Head of caudate nucleus (tissue), 42 donors: ENCODE results near the gene SPTBN1.
"Not testable (repeated sequence)": the region's sequence is repeated elsewhere in the genome, so short reads cannot be mapped to it uniquely, and the experiment has no call there.

Source experiments
- DNase-seq, 42 donors: peaks; one replicate each; pipeline versions ENCODE4 v3.0.0 to v3.0.0-alpha.2; 2020 to 2021; ENCODE audit warnings: mixed read lengths in 7 of 42
- intact Hi-C: fragments of 100-400 bp; cut with DNase I; formaldehyde crosslinking; loops from one replicate; pipeline ENCODE4 v1.15.0; 2022

Gene SPTBN1

DNA sequence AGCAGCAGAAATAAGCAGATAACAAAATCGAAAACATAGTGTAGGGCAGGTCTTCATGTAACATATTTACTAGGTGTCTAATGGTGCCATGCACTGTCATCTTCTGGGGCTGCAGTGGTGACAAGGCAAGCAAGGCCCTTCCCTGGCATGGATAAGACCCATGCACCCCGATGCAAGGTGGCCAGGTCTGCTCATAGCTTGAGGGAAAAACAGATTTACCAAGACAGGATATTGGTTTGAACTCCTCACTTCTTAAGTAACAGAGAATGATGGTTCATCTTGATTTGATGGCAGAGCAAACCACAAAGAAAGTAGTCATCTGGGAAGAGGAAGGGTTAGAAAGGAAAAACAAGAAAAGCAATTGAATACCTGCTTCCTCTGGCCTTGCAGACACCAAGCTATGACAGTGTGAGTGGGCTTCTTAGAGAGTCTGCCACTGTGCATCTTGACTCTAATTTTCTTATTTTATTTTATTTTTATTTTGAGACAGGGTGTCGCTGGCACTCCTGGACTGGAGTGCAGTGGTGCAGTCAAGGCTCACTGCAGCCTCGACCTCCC lies 231.5 kb downstream of the SPTBN1 start:
- intact Hi-C loops = no loop called here
- DNase-seq = no peak

GRCh38 chr2:54691445-54692135 lies 235.5 kb downstream of the SPTBN1 start:
- no peak for DNase-seq
- intact Hi-C loops = no loop called here

- intact Hi-C loops = no loop called here
Observed at GRCh38 chr2:54692556-54692955, 236.4 kb downstream of the SPTBN1 start.

DNA sequence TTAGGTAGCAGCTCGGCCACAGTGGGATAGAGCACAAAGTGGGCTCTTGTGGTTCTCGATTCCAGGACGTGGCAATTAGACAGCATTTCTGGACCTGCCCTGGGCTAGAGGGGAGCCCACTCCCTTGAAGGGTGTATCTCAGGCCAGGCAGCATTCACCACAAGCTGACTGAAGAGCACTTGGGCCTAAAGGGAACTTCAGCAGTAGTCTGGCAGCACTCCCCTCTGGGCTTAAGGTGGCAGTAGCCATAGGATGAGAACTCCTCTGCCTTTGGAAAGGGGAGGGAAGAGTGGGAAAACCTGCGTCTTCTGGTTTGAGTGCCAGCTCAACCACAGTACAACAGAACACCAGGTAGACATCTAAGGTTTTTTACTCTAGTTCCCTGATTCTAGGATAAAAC lies 239.3 kb downstream of the SPTBN1 start:
- intact Hi-C loops = no loop called here
- DNase-seq = no peak

More at GRCh38 chr2:54692556-54692955, 236.4 kb downstream of the SPTBN1 start:
- no peak for DNase-seq

DNA sequence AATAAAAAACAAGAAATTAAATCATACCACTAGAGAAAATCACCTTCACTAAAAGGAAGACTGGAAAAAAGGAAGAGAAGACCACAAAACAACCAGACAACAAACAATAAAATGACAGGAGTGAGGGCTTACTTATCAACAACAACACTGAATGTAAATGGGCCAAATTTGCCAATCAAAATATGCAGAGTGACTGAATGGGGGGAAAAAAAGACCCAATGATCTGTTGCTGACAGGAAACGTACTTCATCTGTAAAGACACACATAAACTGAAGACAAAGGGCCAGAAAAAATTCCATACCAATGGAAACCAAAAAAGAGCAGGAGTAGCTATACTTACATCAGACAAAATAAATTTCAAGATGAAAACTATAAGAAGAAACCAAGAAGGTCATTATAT lies 241.8 kb downstream of the SPTBN1 start:
- intact Hi-C loops = no loop called here
- DNase-seq = no peak

DNA sequence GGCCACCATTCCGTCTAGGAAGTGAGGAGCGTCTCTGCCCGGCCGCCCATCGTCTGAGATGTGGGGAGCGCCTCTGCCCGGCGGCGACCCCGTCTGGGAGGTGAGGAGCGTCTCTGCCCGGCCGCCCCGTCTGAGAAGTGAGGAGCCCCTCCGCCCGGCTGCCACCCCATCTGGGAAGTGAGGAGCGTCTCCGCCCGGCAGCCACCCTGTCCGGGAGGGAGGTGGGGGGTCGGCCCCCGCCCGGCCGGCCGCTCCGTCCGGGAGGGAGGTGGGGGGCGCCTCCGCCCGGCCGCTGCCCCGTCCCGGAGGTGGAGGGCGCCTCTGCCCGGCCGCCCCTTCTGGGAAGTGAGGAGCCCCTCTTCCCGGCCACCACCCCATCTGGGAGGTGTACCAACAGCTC lies 242.8 kb downstream of the SPTBN1 start:
- DNase-seq, intact Hi-C loops: not testable (repeated sequence)

DNA sequence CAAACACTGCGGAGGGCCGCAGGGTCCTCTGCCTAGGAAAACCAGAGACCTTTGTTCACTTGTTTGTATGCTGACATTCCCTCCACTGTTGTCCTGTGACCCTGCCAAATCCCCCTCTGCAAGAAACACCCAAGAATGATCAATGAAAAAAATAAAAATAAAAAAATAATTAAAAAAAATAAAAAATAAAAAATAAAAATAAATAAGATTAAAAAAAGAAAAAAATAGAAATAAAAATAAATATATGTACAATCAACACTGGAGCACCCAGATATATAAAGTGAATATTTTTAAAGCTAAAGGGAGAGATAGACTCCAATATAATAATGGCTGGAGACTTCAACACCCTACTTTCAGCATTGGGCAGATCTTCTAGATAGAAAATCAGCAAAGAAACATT lies 243.5 kb downstream of the SPTBN1 start:
- intact Hi-C loops = loop anchor here (10.0 kb wide), 1 partner anchor 585 kb away; the partner anchor contains the start of gene ACYP2
- no peak for DNase-seq

DNA sequence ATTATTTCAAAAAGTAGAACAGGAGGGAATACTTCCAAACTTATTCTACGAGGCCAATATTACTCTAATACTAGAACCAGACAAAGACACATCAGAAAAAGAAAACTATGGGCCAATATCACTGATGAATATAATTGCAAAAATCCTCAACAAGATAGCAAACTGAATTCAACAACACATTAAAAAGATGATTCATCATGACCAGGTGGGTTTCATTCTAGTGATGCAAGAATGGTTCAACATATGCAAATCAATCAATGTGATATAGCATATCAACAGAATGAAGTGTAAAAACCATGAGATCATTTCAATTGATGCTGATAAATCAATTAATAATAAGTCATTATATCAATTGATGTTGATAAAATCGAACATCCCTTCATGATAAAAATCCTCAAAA lies 244.9 kb downstream of the SPTBN1 start:
- DNase-seq = no peak
- intact Hi-C loops = loop anchor here (10.0 kb wide), 1 partner anchor 586 kb away; the partner anchor contains the start of gene ACYP2

- DNase-seq = no peak
- intact Hi-C loops = loop anchor here (10.0 kb wide), 1 partner anchor 589 kb away; the partner anchor contains the start of gene ACYP2
Observed at GRCh38 chr2:54704238-54704637, 248.1 kb downstream of the SPTBN1 start.

- intact Hi-C loops = loop anchor here (10.0 kb wide), 1 partner anchor 590 kb away; the partner anchor contains the start of gene ACYP2
- DNase-seq = peak in 1 of 42 donors; percentile 37
Observed at GRCh38 chr2:54704688-54705605, 248.8 kb downstream of the SPTBN1 start.

GRCh38 chr2:54706622-54707021 lies 250.5 kb downstream of the SPTBN1 start:
- no peak for DNase-seq
- intact Hi-C loops = loop anchor here (10.0 kb wide), 1 partner anchor 592 kb away; the partner anchor contains the start of gene ACYP2

- intact Hi-C loops = loop anchor here (10.0 kb wide), 1 partner anchor 594 kb away; the partner anchor contains the start of gene ACYP2
Observed at GRCh38 chr2:54708584-54709335, 252.6 kb downstream of the SPTBN1 start.

DNA sequence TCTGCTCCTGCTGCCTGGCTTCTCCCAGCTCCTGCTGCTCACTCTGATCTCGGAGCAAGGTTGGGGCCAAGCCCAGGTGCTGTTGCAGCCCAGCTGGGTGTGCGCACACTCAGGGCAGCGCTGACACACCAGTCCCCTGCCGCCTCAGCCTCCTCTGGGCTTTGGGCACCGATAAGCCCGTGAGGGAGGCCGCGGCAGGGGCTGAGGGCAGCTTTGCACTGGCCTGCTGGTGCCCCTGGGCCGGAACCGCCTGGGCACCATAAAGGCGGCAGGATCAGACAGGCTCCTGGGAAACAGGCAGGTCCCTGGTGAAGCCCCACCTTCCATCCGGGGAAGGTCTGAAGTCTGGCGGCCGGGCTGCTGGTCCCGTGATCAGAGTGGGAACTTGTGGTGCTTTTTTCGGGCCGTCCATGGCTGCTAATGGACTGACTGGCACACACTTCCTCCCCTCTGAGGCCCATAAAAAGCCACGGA lies 253.2 kb downstream of the SPTBN1 start:
- intact Hi-C loops = loop anchor here (10.0 kb wide), 1 partner anchor 595 kb away; the partner anchor contains the start of gene ACYP2
- DNase-seq = peak in 8 of 42 donors; percentile 7 to 45 (median 14)

More at GRCh38 chr2:54708584-54709335, 252.6 kb downstream of the SPTBN1 start:
- peak in 23 of 42 donors; percentile 12 to 69 (median 35) for DNase-seq

- intact Hi-C loops = no loop called here
- DNase-seq = no peak
Observed at GRCh38 chr2:54710216-54710615, 254.1 kb downstream of the SPTBN1 start.

GRCh38 chr2:54712516-54712915 lies 256.4 kb downstream of the SPTBN1 start:
- no peak for DNase-seq
- intact Hi-C loops = no loop called here

DNA sequence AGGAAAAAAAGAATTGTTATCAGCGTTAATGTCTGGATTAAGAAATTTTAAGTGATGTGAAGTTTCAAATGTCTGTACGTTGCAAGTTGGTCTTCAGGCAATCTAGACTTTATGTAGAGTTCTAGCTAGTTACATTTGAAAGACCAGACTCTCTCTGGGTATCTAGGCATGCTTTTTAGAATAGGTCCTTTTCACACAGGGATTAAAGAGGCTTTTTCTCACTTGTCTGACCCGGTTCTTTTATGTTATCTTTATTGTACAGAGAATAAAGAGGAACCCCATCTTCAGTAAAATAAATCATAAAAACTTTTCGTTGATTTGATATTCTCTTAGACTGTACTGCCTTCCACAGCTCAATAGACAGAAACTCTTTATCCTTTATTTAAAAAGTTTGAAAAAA lies 258.9 kb downstream of the SPTBN1 start:
- intact Hi-C loops = no loop called here
- no peak for DNase-seq

- intact Hi-C loops = no loop called here
- DNase-seq = no peak
Observed at GRCh38 chr2:54716375-54716774, 260.2 kb downstream of the SPTBN1 start.

DNA sequence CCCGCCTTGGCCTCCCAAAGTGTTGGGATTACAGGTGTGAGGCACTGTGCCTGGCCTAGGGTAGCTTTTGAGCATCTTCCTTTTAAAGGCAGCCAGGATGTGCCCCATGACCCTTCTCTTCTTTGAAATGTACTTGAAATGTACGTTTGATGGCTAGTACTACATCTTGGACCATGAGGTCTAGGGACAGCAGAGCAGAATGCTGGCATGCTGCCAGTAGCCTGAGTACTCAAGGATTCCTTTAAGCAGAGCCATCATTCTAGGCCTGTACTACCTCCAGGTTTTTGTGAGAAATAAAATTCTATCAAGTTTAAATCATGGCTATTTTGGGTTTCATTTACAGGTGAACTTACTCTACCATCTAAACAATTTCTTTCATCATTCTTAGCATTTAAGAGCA lies 264.4 kb downstream of the SPTBN1 start:
- DNase-seq = no peak
- intact Hi-C loops = loop anchor here (10.0 kb wide), 3 partner anchors 114 to 444 kb away; no protein-coding TSS in a partner anchor
